Effector CD8-positive, alpha-beta T cell (primary cell): ENCODE measurements around the gene TAF15.

Source experiments
- DNase-seq: peaks from one replicate; lab custom pipeline; 2025; lab: John Stamatoyannopoulos, UW

Gene TAF15

DNA sequence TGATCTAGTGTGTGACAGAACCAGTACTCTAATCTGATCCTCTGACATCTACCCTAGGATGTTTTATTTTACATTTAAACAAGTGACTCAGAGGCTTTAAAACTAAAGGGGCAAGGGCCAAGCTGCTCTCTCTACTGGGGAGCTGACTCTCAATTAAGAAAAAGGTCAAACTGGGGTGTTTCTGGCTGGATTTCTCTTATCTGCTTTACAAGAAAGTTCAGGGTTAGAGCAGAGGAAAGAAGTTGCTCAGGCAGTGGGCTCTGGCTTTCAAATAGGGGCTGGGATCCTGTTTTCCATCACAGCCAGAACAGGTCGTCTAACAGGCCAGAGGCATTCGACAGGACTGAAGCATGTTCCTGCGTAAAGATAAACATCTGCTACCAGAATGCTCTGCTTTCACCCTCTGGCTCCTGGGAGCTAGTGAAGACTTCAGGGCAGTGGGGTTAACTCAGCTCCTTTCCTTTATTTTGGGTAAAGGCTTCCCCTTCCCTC lies 22.3 kb upstream of the TAF15 start:
- no peak for DNase-seq

DNA sequence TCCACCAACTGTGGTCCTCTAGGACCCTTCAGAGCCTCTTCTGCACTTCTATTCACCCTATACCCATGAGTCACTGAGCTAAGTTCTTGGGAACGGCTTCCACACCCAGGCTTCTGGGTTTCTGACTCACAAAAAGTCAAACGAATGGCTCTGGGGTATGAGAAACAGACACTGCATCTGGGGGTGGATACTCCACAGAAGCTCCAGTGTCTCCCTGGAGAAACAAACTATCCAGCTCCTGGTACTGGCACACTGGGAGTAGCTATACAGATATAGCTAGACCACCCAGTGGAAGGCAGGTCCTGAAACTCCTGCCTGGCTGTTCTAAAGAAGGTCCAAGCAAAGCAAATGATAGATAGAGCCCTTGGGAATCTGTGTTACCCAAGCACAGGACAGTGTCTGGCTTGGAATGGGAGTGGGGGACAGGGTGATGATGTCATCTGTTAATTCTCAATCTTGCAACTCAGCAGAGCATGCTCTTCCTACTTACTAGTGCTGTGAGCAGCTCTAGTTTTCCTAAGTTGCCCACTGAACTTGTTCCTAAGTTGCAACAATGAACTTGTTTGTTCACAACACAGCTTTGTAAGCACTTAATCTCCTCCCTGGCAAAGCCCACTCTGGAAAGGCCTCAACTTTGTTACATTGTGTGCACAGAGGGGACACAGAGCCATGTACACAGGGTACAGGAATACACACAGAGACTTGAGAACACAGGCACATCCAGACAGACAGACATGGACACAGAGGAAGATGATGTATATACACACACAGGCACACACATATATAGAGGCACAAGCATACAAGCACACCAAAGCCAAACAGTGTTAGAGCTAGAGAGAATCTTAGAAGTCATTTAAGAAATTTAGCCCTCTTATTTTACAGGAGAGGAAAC lies 20.6 kb upstream of the TAF15 start:
- no peak for DNase-seq

DNA sequence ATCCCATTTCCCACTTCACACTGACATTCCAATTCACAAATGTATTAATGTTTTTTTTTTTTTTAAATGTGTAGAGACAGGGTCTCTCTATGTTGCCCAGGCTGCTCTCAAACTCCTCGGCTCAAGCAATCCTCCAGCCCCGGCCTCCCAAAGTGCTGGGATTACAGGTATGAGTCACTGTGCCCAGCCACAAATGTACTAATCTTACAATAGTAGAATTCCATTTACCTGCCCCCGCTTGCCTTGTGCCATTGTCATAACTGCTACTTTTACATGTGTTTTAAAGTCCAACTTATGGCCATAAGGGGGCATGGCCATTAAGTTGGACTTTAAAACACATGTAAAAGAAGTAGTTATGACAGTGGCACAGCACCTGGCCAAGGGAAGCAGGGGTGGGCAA lies 18.4 kb upstream of the TAF15 start:
- DNase-seq: no peak

DNA sequence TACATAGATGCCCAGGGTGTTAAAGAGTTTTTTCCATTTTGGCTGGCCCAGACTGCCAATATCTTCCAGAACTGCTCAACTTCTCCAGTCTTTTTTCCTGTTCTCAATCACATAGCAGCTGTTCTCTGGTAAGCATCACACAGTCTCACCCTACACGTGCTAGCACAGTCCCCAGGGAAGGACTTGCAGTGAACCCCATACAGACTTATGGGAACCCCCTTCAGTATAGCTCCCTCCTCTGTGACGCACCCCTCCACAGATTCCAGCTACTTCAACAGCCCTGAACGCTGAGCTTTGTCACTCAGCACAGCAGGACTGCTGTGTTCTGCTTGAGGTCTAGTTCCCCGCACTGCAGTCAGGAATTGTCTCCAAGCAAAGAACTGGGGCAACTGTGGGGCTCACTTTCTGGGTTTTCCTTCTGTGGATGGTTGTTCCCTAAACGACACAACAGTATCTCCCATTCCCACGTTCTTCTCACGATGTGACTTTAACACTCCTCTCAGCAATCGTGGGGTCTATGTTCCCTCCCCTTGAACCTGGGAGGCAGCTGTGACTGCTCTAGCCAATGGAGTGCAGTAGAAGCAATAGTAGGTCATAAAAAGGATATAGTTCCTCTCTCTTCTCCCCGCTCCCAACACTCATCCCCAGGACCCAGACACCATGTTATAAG lies 17.5 kb upstream of the TAF15 start:
- DNase-seq: no peak

DNA sequence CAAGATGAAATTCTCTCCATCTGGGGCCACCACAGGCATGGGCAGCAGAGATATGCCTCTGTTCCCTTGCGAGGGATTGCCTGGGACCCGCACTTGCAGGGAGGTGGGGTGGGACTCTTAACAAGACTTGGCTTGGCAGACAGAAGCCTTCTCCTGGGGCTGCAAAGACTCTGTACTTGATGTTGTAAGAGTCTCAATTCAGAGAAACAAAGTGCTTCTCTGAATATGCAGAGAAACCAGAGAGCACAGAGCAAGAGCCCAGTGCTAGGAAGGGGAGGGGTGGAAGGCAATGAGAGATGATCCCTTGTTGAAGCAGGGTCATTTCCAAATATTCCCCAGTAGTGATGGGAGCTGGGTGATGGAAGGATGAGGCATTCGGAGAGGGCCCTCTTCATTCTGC lies 16.0 kb upstream of the TAF15 start:
- DNase-seq: no peak

DNA sequence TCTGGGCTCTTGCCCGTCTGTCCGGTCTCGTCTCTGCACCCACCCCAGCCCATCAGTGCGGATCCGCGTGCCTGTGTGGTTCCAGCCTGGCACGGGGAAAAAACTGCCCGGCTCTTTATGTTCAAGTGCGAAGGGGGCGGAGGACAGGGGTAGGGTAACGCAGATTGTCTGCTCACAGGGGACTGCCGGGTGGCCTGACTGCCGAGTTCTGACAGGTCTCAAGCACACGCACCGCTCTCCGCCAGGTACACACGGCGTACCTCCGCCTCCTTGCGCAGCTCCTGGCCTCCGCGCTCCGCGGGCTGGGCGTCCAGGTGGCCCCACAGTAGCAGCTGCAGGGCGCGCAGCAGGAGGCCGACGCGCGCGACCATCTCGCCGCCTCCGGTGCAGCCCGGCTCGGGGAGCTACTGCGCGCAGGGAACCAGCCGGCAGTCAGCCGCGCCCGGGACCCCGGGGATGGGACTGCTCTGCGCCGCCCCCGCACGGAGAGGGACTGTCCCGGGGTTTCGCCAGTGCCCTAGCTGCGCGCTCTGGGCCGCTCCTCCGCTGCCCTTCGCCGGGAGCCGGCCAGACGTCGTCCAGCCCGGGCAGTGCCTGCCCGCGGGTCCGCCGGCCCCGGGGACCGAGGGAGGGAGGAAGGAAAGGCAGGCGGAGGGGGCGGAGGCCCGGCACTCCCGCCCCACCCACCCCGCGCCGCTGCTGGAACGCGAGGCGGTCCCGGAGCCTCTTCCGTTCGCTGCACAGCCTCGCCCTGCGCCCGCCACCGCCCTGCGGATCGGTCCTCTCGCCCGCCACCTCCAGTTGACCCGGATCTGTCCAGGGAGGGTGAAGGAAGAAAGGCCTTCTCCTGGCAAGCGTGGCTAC lies 14.0 kb upstream of the TAF15 start, which contains the start of gene MMP28:
MMP28 (minus strand) TSS at position 635 of the 864 bp plus-strand sequence; CDS start at position 371, 264 bp downstream.
- DNase-seq: peak; percentile 19

DNA sequence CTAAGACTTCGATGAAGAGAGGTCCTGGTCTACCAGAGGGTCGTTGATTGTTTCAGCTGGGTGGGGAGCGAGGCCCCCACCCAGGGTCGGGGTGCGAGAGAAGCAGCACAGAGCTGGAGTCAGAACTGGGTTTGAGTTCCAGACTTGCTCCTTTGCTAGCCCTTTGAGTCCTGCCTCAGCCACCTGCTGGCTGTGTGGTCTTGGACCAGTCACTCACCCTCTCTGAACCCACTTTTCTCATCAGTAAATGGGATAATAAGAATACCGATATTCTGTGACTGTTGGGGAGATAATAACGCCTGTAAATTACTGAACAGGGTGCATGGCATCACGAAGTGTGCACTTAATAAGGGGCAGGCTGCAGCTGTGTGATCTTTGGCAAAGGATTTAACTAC lies 13.4 kb upstream of the TAF15 start:
- no peak for DNase-seq

DNA sequence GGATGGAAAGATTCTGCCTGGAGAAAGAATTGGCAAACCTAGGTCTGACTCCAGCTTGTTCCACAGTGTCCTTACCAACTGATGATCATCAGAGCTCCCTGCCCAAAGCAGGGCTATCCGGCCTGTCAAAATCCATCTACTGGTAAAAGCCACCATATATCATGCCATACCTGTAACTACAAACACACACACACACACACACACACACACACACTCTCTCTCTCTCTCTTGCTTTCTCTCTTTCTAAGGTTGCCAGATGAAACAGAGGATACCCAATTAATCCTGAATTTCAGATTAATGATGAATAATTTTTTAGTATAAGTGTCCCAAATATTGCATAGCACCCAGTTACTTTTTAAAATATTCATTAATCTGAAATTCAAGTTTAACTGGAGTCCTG lies 12.3 kb upstream of the TAF15 start:
- DNase-seq: no peak

DNA sequence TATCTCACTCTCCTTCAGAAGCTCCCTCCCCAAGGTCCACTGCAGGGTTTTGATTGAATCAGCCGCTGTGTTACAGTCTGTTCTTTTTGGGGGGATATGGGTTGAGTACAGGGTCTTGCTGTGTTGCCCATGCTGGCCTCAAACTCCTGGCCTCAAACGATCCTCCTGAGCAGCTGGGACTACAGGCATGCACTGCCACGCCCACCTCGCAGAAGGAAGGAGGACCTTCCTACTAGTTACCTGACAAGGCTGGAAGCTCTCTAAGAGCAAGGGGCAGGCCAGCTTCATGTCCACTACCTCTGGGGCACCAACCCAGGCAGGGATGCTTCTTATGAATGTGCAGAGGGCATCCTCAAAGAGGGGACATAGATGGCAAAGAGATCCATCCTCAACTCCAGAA lies 11.9 kb upstream of the TAF15 start:
- DNase-seq: no peak

DNA sequence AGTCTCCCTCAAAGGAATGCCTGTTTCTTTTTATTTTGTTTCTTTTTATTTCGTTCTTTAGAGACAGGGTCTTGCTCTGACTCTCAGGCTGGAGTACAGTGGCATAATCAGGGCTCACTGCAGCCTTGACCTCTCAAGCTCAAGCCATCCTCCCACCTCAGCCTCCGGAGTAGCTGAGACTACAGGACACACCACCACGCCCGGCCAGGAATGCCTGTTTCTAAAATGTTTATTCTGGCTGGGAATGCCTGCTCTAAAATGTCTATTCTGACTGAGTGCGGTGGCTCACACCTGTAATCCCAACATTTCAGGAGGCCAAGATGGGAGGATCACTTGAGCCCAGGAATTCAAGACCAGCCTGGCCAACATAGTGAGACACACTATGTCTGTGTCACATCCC lies 11.4 kb upstream of the TAF15 start:
- DNase-seq: no peak

DNA sequence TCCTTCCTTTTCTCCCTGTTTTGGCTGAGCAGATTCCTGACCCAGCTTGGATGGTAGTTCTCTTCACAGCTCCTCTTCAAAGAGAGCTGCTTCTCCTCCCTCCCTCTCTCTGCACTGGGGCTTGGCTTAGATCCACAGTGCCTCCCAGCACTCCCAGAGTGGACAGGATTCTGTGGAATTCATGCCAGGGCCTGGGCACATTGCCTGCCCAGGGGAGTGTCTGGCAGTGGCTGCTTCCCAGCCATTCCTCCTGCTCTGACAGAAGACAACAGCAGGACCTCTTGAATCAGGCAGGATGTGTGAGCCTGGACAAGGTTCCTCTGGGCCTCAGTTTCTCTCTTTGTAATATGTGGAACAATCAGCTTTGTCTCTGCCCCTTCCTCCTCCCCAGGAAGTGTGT lies 9.3 kb upstream of the TAF15 start:
- no peak for DNase-seq

DNA sequence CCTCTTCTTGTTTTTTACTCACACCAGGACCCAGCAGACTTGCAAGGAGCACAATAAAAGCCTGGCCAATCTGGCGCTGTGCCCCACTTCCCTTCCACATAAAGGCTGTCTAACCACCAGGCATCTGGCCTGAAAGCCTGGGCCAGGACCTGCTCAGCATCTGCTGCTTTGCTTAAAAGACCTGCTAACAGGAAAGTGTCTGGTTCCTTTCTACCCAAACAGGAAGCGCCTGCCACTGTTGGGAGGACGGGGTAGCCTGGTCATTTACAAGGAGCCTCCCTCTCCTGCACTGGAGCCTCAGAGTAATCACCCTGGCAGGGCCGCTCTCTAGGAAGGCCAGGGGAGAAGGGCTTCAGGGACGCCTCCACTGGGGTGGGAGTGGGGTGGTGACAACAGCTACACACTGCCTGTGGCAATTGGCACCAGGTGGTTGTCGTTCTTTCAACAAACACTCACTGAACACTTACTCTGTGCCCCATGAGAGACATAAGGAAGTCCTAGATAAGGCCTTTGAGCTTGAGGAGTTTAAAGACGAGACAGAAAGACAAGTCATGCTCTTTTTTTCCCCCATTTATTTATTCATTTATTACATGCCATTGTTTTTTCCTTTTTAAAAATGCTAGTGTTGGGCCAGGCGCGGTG lies 7.6 kb upstream of the TAF15 start:
- DNase-seq: no peak

DNA sequence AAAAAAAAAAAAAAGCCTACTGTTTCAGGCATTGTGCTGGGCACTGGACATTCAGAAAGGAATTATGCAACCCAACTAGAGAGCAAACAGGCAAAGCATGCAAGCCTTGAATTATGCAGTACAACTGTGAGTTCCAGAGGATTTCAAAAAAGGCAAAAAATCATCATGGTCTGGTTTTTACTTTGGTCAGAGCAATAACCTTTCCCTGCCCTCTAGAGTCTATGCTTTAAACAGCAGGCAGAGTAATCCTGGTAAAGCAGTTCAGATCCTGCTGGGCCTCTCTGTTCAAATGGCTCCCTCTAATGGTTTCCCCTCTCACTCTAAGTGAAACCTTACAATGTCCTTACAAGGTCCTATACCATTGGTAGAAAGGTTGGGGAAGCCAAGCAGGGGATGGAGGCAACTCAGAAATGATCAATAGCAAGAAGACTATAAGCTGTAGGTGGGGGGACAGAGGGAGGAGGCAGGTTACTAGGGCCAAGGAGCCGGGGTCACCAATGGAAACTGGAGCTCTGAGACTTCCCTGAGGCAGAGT lies 4.6 kb upstream of the TAF15 start:
- DNase-seq: no peak

DNA sequence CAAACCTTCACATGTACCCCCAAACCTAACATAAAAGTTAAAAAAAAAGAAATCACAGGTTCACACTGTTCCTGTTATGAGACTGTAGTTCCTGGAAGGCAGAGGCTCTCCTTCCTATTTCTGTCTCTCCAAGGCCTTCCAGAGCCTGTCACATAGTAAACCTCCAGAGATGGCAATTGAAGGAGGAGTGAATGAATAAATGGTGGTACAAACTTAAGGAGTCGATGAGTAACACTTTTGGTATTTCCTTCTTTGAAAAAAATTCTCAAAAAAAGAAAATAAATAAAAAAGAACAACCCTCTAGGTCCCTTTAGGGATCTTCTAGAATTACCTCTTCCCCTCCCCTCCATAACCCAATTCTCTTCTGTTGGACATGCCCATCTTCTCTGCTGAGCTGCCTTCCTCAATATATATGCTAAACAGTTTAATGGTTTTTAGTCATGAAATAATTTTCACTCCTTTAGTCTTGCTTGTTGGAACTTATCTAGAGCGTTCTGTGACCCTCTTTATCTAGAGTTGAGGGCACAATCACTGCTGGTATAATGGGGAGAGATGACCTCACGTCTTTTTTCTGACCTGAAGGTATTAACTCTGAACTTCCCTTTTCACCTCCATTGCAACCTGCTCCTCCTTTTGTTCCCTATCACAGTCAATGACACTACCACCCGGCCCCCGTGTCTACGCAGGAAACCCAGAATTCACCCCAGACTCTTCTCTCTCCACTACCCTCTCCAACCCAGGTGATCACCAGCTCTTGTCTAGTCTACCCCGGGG lies 1.7 kb upstream of the TAF15 start:
- no peak for DNase-seq

DNA sequence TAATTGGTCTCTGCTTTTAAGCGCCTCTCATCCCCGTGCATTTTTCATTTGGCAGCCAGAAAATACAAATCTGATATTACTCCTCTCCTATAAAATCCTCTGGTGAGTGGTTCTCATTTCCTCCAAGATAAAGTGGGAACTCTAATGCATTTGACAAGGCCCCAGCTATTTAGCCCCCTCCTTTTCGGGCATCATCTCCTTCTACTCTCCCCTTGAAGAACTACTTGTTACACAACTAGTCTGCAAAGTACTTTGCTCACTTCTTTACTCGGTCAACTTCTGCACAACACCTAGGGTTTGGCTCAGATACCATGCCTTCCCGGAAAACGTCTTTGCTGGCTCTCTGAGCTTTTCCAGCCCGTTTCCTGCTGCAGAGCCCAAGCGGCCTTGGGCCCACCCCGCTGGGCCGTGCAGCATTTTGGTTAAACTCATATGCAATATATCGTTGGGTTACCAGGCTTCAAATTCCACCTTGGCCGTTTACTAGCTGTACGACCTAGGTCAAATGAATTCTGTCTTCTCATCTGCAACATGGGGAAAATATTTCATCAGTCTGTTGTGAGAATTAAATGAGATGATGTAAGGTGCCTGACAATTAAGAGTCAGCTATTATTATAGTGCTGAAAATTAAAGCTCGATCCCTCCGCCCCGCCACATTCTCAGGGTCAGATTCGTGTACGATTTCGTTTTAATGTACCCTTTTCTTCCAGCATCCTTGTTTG lies 883 bp upstream of the TAF15 start:
- no peak for DNase-seq

DNA sequence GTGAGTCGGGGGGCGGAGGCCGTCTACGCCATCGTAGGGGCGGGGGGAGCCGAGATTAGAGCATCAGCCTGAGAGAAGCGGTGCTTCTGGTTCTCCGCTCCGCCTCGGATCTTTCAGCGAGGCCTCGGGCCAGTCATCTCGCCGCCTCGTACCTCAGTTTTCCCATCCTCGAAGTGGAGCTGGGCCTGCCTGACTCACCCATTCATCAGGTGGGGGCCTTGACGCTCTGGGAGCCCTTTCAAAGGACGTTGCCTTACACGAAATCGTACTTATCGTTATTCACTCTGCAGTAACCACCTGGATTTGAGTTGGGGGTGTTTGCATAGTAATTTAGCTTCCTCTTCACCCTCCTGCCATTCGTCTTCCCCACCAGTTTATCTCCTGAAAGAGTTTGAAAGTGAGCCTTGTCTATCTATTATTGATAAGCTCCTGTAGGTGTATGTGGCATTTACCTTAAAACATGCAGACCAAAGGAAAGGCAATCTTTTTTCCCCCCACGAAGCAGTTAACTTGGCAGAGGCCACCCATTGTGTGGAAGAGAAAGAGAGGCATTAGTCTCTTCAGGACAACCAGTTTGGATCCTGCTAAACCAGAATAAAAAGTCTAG lies 674 bp downstream of the TAF15 start:
- no peak for DNase-seq

DNA sequence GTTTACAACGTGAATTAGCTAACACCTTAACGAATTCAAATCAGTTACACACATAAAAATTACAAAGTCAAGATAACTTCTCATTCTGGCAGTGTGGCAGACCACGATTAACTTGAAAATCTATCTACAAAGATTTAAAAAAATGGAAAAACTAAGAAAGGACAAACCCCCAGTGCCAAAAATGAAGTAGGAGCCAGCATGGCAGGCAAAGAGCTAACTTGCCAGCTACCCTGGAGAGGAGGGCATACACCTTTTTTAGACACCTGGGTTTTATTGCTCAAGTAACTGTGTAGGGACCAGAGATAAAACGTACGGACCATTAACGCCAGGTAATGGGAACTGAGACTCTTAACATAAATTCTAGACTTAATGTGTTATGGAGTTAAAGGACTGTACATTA lies 2.5 kb downstream of the TAF15 start:
- no peak for DNase-seq

DNA sequence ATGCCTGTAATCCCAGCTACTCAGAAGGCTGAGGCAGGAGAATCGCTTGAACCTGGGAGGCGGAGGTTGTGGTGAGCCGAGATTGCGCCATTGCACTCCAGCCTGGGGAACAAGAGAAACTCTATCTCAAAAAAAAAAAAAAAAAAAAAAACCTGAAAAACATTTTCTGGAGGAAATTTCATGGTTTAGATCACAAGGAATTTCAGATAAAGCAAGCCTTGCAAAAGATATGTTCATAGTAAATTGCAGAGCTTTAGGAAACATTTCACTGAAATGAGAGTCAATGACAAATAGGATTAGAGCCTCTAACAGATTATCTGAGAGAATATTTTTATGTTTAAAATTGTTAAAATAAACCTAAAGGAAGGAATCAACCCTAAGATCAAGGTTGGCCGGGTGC lies 3.2 kb downstream of the TAF15 start:
- no peak for DNase-seq

DNA sequence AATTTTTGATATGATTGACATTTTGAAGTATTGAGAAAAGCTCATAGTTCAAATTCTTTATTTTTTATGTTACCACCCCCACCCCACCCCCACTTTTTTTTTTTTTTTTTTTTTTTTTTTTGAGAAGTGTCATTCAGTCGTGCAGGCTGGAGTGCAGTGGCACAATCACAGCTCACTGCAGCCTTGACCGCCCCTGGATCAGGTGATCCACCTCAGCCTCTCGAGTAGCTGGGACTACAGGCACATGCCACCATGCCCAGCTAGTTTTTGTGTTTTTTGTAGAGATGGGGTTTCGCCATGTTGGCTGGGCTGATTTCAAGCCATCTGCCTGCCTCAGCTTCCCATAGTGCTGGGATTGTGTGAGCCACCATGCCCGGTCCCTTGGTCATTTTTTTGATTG lies 7.4 kb downstream of the TAF15 start:
- no peak for DNase-seq

DNA sequence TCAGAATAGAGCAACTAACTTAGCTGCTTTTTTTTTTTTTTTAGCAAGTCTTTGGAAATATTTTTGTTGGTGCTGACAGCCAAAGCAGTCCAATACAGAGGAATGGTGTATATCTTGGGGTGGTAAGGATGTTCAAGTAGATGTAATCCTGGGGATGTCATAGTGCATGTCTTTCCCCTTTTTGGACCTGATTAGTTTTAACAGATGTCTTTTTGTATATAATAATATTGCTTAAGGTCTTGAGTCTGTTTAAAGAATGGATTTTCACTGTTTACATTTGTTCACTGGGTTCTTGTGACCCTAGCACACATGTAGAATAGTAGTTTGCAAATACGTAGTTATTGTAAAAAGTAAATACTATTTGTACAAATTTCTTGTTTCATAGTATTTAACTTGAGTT lies 7.9 kb downstream of the TAF15 start:
- DNase-seq: no peak
